ENCODE results near the gene CLIP4.

DNA sequence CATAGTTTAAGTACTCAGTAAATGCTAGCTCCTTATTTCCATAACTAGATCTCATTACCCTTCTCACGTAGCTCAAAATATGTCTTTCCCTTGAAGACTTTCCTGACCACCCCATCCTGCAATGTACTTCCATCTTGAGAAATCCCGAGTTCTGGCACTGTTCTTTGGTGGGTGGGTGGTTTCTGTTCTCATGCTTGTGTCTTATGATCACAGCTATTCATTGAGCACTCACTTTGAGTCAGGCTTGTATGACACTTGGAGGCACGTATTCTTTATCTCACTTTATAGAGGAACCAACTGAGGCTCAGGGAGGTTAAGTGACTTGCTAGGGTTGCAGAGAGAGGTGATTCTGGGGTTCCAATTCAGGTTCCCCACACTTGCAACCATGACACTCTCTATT lies 9.0 kb upstream of the CLIP4 start:
- TF ChIP-seq, protein P1, sequence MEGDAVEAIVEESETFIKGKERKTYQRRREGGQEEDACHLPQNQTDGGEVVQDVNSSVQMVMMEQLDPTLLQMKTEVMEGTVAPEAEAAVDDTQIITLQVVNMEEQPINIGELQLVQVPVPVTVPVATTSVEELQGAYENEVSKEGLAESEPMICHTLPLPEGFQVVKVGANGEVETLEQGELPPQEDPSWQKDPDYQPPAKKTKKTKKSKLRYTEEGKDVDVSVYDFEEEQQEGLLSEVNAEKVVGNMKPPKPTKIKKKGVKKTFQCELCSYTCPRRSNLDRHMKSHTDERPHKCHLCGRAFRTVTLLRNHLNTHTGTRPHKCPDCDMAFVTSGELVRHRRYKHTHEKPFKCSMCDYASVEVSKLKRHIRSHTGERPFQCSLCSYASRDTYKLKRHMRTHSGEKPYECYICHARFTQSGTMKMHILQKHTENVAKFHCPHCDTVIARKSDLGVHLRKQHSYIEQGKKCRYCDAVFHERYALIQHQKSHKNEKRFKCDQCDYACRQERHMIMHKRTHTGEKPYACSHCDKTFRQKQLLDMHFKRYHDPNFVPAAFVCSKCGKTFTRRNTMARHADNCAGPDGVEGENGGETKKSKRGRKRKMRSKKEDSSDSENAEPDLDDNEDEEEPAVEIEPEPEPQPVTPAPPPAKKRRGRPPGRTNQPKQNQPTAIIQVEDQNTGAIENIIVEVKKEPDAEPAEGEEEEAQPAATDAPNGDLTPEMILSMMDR (conservative IDR thresholded peaks at IDR 0.05; ENCODE audit: low read depth, low read length), result no peak
- no peak for TF ChIP-seq EZH2 (IDR thresholded peaks at IDR 0.05; ENCODE audit: borderline replicate concordance, low read depth, low read length, poor library complexity, severe bottlenecking)
